H9 (cell line): ENCODE data around the gene FOXD4L6. TPM values are rescaled to one million over a fixed set of nuclear protein-coding genes. Genes with fewer than 3 reads are reported as not detected.
"Not testable (repeated sequence)": the region's sequence is repeated elsewhere in the genome, so short reads cannot be mapped to it uniquely, and the experiment has no call there.

ENCODE experiments used
- DNase-seq: peaks from one replicate; pipeline ENCODE4 v3.0.0-alpha.2; 2017
- H2AFZ ChIP-seq: one replicate; pipeline ENCODE4 v1.6.1; 2013; ENCODE audit warnings: mild to moderate bottlenecking, low read length, control low read depth, moderate library complexity
- H2AK5ac ChIP-seq: 2 replicates; pipeline ENCODE4 v1.6.1; 2013; ENCODE audit warnings: low read length, control low read depth, mixed read lengths; ENCODE audit not compliant: insufficient read length
- H2BK120ac ChIP-seq: one replicate; pipeline ENCODE4 v1.6.1; 2013; ENCODE audit warnings: low read depth, mild to moderate bottlenecking, low read length, control low read depth, inconsistent platforms; ENCODE audit not compliant: poor library complexity, severe bottlenecking
- H2BK12ac ChIP-seq: 2 replicates; pipeline ENCODE4 v1.6.1; 2013; ENCODE audit warnings: low read length, control low read depth, mixed read lengths, low read depth; ENCODE audit not compliant: insufficient read length
- H2BK15ac ChIP-seq: 2 replicates; pipeline ENCODE4 v1.6.1; 2013; ENCODE audit warnings: low read depth, low read length, control low read depth
- H2BK20ac ChIP-seq: one replicate; pipeline ENCODE4 v1.6.1; 2013; ENCODE audit warnings: low read depth, mild to moderate bottlenecking, low read length, control low read depth, inconsistent platforms; ENCODE audit not compliant: poor library complexity, severe bottlenecking
- H2BK5ac ChIP-seq: 2 replicates; pipeline ENCODE4 v1.6.1; 2013; ENCODE audit warnings: low read length, control low read depth, mixed read lengths; ENCODE audit not compliant: insufficient read length
- H3K14ac ChIP-seq: 2 replicates; pipeline ENCODE4 v1.6.1; 2013; ENCODE audit warnings: low read length, control low read depth; ENCODE audit not compliant: insufficient read depth
- H3K18ac ChIP-seq: 2 replicates; pipeline ENCODE4 v1.6.1; 2013; ENCODE audit warnings: low read depth, mild to moderate bottlenecking, mixed read lengths, low read length, control low read depth; ENCODE audit not compliant: insufficient read length
- H3K23ac ChIP-seq: 2 replicates; pipeline ENCODE4 v1.6.1; 2013; ENCODE audit warnings: low read length, control low read depth, mixed read lengths, low read depth; ENCODE audit not compliant: insufficient read length
- H3K23me2 ChIP-seq: 2 replicates; pipeline ENCODE4 v1.6.1; 2013; ENCODE audit warnings: low read depth, mild to moderate bottlenecking, mixed read lengths, low read length, control low read depth; ENCODE audit not compliant: insufficient read length, poor library complexity, severe bottlenecking
- H3K27ac ChIP-seq: 2 replicates; pipeline ENCODE4 v1.5.1; 2013; ENCODE audit warnings: low read length, control low read depth, mixed read lengths, low read depth; ENCODE audit not compliant: insufficient read length
- H3K27me3 ChIP-seq: 2 replicates; pipeline ENCODE4 v1.6.1; 2013; ENCODE audit warnings: low read length, control low read depth, inconsistent platforms; ENCODE audit not compliant: insufficient read depth
- H3K4ac ChIP-seq: 2 replicates; pipeline ENCODE4 v1.6.1; 2013; ENCODE audit warnings: low read depth, mild to moderate bottlenecking, control low read depth, inconsistent platforms, low read length, moderate library complexity
- H3K4me1 ChIP-seq: 2 replicates; pipeline ENCODE4 v1.6.1; 2013; ENCODE audit warnings: low read length, control low read depth, inconsistent platforms; ENCODE audit not compliant: insufficient read depth
- H3K4me2 ChIP-seq: 2 replicates; pipeline ENCODE4 v1.6.1; 2013; ENCODE audit warnings: low read length, control low read depth, mixed read lengths; ENCODE audit not compliant: insufficient read length, insufficient read depth
- H3K56ac ChIP-seq: 2 replicates; pipeline ENCODE4 v1.6.1; 2013; ENCODE audit warnings: low read depth, mild to moderate bottlenecking, mixed read lengths, low read length, control low read depth; ENCODE audit not compliant: insufficient read length
- H3K79me1 ChIP-seq: 2 replicates; pipeline ENCODE4 v1.6.1; 2013; ENCODE audit warnings: low read depth, mild to moderate bottlenecking, moderate library complexity, low read length, control low read depth, inconsistent platforms; ENCODE audit not compliant: insufficient read depth, poor library complexity, severe bottlenecking
- H3K79me2 ChIP-seq: 2 replicates; pipeline ENCODE4 v1.6.1; 2013; ENCODE audit warnings: low read length, control low read depth, inconsistent platforms; ENCODE audit not compliant: insufficient read depth
- H3K9ac ChIP-seq: 2 replicates; pipeline ENCODE4 v1.6.1; 2013; ENCODE audit warnings: low read length, control low read depth, mixed read lengths; ENCODE audit not compliant: insufficient read length; ENCODE audit errors: extremely low read depth
- H3K9me3 ChIP-seq: one replicate; pipeline ENCODE4 v1.6.1; 2013; ENCODE audit warnings: low read depth, low read length, inconsistent platforms; ENCODE audit not compliant: control insufficient read depth
- H3T11ph ChIP-seq: one replicate; pipeline ENCODE4 v1.6.1; 2013; ENCODE audit warnings: mild to moderate bottlenecking, low read length, control low read depth, inconsistent platforms
- H4K20me1 ChIP-seq: one replicate; pipeline ENCODE4 v1.6.1; 2013; ENCODE audit not compliant: control insufficient read depth, insufficient read length, insufficient read depth
- H4K5ac ChIP-seq: 2 replicates; pipeline ENCODE4 v1.6.1; 2013; ENCODE audit warnings: low read depth, mild to moderate bottlenecking, mixed read lengths, low read length, control low read depth; ENCODE audit not compliant: insufficient read length
- H4K8ac ChIP-seq: replicated peaks from 2 replicates; pipeline ENCODE4 v1.6.1; 2013; ENCODE audit warnings: low read length, control low read depth, mixed read lengths, low read depth; ENCODE audit not compliant: insufficient read length
- H4K91ac ChIP-seq: 2 replicates; pipeline ENCODE4 v1.6.1; 2013; ENCODE audit warnings: low read depth, mild to moderate bottlenecking, moderate library complexity, mixed read lengths, low read length, control low read depth; ENCODE audit not compliant: insufficient read length
- H3K27ac Mint-ChIP-seq, 3 experiments: 2 replicates in 2 of 3; 3 replicates in 1 of 3; pipeline ENCODE4 v1.8.0; 2020 to 2021; ENCODE audit warnings: mixed read lengths in 3 of 3, mild to moderate bottlenecking in 1 of 3, moderate library complexity in 1 of 3
- H3K27me3 Mint-ChIP-seq: 2 replicates; pipeline ENCODE4 v1.8.0; 2021; ENCODE audit warnings: low read depth, mild to moderate bottlenecking, moderate library complexity, mixed read lengths
- H3K36me3 Mint-ChIP-seq, 3 experiments: 2 replicates in 2 of 3; 3 replicates in 1 of 3; pipeline ENCODE4 v1.8.0; 2020 to 2021; ENCODE audit warnings: low read depth in 3 of 3, mixed read lengths in 3 of 3; ENCODE audit not compliant: insufficient read depth in 1 of 3
- H3K4me1 Mint-ChIP-seq, 2 experiments: 2 replicates each; pipeline ENCODE4 v1.8.0; 2020; ENCODE audit warnings: mixed read lengths in 2 of 2
- H3K4me3 Mint-ChIP-seq, 2 experiments: 2 replicates in 1 of 2; 3 replicates in 1 of 2; pipeline ENCODE4 v1.8.0; 2020 to 2021; ENCODE audit warnings: mild to moderate bottlenecking in 2 of 2, mixed read lengths in 2 of 2, moderate library complexity in 1 of 2
- H3K9me3 Mint-ChIP-seq, 2 experiments: 2 replicates in 1 of 2; 3 replicates in 1 of 2; pipeline ENCODE4 v1.8.0; 2020; ENCODE audit warnings: mild to moderate bottlenecking in 2 of 2, mixed read lengths in 2 of 2, moderate library complexity in 1 of 2
- WGBS: extraction: QIAGEN DNeasy Blood & Tissue Kit; methylation state at CpG from one replicate; pipeline ENCODE4 v1.1.7; 2013; ENCODE audit warnings: missing lambda C conversion rate, low lambda C conversion rate, mixed read lengths; ENCODE audit not compliant: insufficient read length; ENCODE audit errors: extremely low coverage; 5-methylcytosine and 5-hydroxymethylcytosine counted together
- total RNA-seq: library from RNA; stranded (reverse); gene quantifications from 2 replicates; pipeline ENCODE4 v1.2.1, GENCODE V29; 2021

FOXD4L6 gene
- total RNA-seq, 1 experiment from 2014 or later: 0.13 TPM

GRCh38 chr9:41086215-41086614, 42.3 kb downstream of the FOXD4L6 start:
- not testable (repeated sequence) for H3K79me2 ChIP-seq, H3K4me1 Mint-ChIP-seq, H2BK12ac ChIP-seq, H4K20me1 ChIP-seq, H4K8ac ChIP-seq, H2BK5ac ChIP-seq, H3K4me3 Mint-ChIP-seq, H3K9me3 ChIP-seq, H3K23ac ChIP-seq, H3K23me2 ChIP-seq, H2BK15ac ChIP-seq, DNase-seq, H3T11ph ChIP-seq, H4K91ac ChIP-seq, H4K5ac ChIP-seq, H3K79me1 ChIP-seq, H3K18ac ChIP-seq, H3K4me1 ChIP-seq, H2AK5ac ChIP-seq, H3K36me3 Mint-ChIP-seq, H3K9ac ChIP-seq, H3K56ac ChIP-seq, H3K14ac ChIP-seq, H2BK120ac ChIP-seq, H3K4ac ChIP-seq, H3K27ac ChIP-seq, H3K27me3 ChIP-seq, H2AFZ ChIP-seq, H3K4me2 ChIP-seq, H2BK20ac ChIP-seq, H3K27ac Mint-ChIP-seq
- Mint-ChIP-seq H3K9me3 (peaks cover 18 to 20% of the 10 kb centered on the region in 2 experiments), H3K27me3 (peaks cover 67% of the 10 kb centered on the region)
- WGBS: no CpG with 5 or more reads among the region's 3 CpGs

- DNase-seq, H3K9ac ChIP-seq, H3K27ac ChIP-seq, H2BK5ac ChIP-seq, H3K4me1 ChIP-seq, H2BK120ac ChIP-seq, H3K23me2 ChIP-seq, H2AK5ac ChIP-seq, H2AFZ ChIP-seq, H3K79me2 ChIP-seq, H2BK20ac ChIP-seq, H2BK15ac ChIP-seq, H3K18ac ChIP-seq, H3K23ac ChIP-seq, H3K36me3 Mint-ChIP-seq, H3K4me1 Mint-ChIP-seq, H4K20me1 ChIP-seq, H4K91ac ChIP-seq, H3K9me3 ChIP-seq, H3K27ac Mint-ChIP-seq, H3K4me2 ChIP-seq, H2BK12ac ChIP-seq, H3K79me1 ChIP-seq, H3K4ac ChIP-seq, H4K5ac ChIP-seq, H3T11ph ChIP-seq, H3K14ac ChIP-seq, H3K56ac ChIP-seq, H4K8ac ChIP-seq, H3K4me3 Mint-ChIP-seq: not testable (repeated sequence)
- peaks cover 13 to 14% of the 10 kb centered on the region in 2 experiments for H3K9me3 Mint-ChIP-seq
- H3K27me3 ChIP-seq: peaks cover 15% of the 10 kb centered on the region; the same call in 1 of the 2 replicates
- WGBS: no CpG with 5 or more reads among the region's 4 CpGs
- peaks cover 56% of the 10 kb centered on the region for H3K27me3 Mint-ChIP-seq
Measured at GRCh38 chr9:41082358-41082757, 46.1 kb downstream of the FOXD4L6 start.
